DND-41 (cell line): ENCODE results near the gene RAB30.

Experiments used
- EZH2 ChIP-seq: IDR thresholded peaks from 3 replicates; pipeline ENCODE4 v1.6.1; 2012; ENCODE audit warnings: borderline replicate concordance, low read depth, mild to moderate bottlenecking, moderate library complexity, low read length, inconsistent platforms; ENCODE audit not compliant: severe bottlenecking
- TF ChIP-seq, protein P1 (sequence below): IDR thresholded peaks from 2 replicates; pipeline ENCODE4 v1.5.1; 2012; ENCODE audit warnings: borderline replicate concordance, low read length, moderate library complexity, mild to moderate bottlenecking; ENCODE audit not compliant: poor library complexity, severe bottlenecking; ENCODE audit errors: extremely low read depth

DNA sequence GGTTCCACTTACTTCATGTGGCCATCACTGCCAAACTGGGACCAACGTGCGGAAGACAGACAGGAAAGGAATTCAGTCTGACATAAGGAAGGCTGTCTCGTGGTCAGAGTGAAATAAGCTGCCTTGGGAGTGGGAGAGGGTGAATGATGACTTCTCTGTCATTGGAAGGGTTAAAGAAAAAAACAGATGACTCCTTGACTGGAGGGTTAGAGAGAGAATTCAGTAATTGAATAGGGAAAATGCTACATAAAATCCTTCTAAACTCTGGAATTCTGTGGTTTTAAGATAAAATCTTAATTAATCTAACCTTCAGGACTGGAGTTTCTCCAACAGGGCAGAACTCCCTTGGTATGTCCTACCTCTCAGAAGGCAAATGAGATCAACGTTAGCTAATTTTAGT lies 33.8 kb downstream of the RAB30 start:
- no peak for TF ChIP-seq EZH2
- TF ChIP-seq, protein P1, sequence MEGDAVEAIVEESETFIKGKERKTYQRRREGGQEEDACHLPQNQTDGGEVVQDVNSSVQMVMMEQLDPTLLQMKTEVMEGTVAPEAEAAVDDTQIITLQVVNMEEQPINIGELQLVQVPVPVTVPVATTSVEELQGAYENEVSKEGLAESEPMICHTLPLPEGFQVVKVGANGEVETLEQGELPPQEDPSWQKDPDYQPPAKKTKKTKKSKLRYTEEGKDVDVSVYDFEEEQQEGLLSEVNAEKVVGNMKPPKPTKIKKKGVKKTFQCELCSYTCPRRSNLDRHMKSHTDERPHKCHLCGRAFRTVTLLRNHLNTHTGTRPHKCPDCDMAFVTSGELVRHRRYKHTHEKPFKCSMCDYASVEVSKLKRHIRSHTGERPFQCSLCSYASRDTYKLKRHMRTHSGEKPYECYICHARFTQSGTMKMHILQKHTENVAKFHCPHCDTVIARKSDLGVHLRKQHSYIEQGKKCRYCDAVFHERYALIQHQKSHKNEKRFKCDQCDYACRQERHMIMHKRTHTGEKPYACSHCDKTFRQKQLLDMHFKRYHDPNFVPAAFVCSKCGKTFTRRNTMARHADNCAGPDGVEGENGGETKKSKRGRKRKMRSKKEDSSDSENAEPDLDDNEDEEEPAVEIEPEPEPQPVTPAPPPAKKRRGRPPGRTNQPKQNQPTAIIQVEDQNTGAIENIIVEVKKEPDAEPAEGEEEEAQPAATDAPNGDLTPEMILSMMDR: no peak
